Measurements from ENCODE around the gene CERS3. TPM values are rescaled to one million over a fixed set of nuclear protein-coding genes. Genes with fewer than 3 reads are reported as not detected.

CERS3 gene
- total and polyA plus RNA-seq, 9 donors = 0.02 to 0.48 (median 0.15) TPM; not detected in 4

DNA sequence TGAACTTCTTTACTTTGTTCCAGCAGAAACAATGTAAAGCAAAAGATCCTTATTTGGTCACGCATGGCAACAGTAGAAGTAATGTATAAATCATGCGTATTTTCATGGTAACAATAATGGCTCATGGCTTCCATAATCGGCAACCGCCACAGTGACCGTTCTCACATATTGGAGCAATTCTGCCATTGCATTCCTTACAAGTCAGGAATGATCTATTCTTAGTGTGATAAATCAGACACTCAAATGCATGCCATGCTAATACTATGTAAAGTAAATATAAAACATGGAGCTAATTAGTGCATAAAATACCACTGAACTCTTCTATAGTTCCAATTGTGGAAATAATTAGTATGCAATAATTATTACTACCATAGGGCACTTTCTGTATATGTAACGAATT, 13.5 kb upstream of the CERS3 start:
- Histone ChIP-seq H3K4me1 (ENCODE audit: insufficient read depth) (no peaks in the 10 kb centered on the region), H3K27ac (no peak overlapping the region), H3K9me3 (peaks cover 0 to 5% of the 10 kb centered on the region in 2 donors), H3K4me3 (no peak overlapping the region), H3K36me3 (no peaks in the 10 kb centered on the region), H3K27me3 (no peaks in the 10 kb centered on the region)
- 93 to 94% (median 94%) methylated on average over 6 of the region's 6 CpGs for WGBS, 3 donors
- intact Hi-C loops (cut with DNase I) = no loop called here
- DNase-seq = no peak
- TF ChIP-seq, protein P1, sequence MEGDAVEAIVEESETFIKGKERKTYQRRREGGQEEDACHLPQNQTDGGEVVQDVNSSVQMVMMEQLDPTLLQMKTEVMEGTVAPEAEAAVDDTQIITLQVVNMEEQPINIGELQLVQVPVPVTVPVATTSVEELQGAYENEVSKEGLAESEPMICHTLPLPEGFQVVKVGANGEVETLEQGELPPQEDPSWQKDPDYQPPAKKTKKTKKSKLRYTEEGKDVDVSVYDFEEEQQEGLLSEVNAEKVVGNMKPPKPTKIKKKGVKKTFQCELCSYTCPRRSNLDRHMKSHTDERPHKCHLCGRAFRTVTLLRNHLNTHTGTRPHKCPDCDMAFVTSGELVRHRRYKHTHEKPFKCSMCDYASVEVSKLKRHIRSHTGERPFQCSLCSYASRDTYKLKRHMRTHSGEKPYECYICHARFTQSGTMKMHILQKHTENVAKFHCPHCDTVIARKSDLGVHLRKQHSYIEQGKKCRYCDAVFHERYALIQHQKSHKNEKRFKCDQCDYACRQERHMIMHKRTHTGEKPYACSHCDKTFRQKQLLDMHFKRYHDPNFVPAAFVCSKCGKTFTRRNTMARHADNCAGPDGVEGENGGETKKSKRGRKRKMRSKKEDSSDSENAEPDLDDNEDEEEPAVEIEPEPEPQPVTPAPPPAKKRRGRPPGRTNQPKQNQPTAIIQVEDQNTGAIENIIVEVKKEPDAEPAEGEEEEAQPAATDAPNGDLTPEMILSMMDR (IDR thresholded peaks at IDR 0.05) = no peak
- TF ChIP-seq POLR2A (IDR thresholded peaks at IDR 0.05) = no peak
- no peak for TF ChIP-seq EP300 (IDR thresholded peaks at IDR 0.05)

DNA sequence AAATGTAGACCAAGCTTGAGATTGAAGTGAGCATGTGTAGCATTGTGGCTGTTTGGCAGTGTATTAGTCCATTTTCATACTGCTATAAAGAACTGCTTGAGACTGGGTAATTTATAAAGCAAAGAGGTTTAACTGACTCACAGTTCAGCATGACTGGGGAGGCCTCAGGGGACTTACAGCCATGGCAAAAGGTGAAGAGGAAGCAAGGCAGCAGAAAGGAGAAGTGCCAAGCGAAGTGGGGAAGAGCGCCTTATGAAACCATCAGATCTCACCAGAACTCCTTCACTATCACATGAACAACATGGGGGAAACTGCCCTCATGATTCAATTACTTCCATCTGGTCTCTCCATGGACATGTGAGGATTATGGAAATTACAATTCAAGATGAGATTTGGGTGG, 8.6 kb upstream of the CERS3 start:
- Histone ChIP-seq H3K27ac (no peak overlapping the region), H3K36me3 (no peaks in the 10 kb centered on the region), H3K9me3 (peaks cover 0 to 5% of the 10 kb centered on the region in 2 donors), H3K4me1 (ENCODE audit: insufficient read depth) (no peaks in the 10 kb centered on the region), H3K4me3 (no peak overlapping the region), H3K27me3 (no peaks in the 10 kb centered on the region)
- 45 to 70% (median 55%) methylated on average over 2 of the region's 2 CpGs for WGBS, 3 donors
- DNase-seq = no peak
- intact Hi-C loops (cut with DNase I) = no loop called here
- TF ChIP-seq, protein P1 (IDR thresholded peaks at IDR 0.05) = no peak

DNA sequence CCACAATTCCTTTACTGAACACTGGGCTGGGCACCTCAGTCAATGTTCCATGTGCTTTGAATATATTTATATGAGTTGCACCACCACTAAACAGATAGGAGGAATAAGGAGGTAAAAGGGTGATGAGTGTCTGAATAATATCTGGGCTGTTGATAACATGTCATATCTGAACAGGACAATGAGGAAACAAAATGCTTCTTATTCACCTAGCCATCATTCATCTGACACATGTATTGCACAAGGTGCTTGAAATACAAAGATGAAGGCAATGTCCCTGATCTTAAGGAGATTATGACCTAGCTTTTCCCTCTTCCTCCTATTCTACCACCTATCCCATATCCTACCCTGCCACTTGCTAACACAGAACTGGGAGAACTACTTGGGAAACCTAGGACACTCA, 8.0 kb upstream of the CERS3 start:
- H3K27ac ChIP-seq = no peak overlapping the region
- no peaks in the 10 kb centered on the region for H3K27me3 ChIP-seq
- H3K9me3 ChIP-seq = peaks cover 0 to 5% of the 10 kb centered on the region in 2 donors
- no peak for DNase-seq
- no peaks in the 10 kb centered on the region for H3K4me1 ChIP-seq (ENCODE audit: insufficient read depth)
- H3K4me3 ChIP-seq = no peak overlapping the region
- intact Hi-C loops (cut with DNase I) = no loop called here
- H3K36me3 ChIP-seq = no peaks in the 10 kb centered on the region
- TF ChIP-seq, protein P1 (IDR thresholded peaks at IDR 0.05) = no peak
- TF ChIP-seq POLR2A (IDR thresholded peaks at IDR 0.05) = no peak
- no peak for TF ChIP-seq EP300 (IDR thresholded peaks at IDR 0.05)

DNA sequence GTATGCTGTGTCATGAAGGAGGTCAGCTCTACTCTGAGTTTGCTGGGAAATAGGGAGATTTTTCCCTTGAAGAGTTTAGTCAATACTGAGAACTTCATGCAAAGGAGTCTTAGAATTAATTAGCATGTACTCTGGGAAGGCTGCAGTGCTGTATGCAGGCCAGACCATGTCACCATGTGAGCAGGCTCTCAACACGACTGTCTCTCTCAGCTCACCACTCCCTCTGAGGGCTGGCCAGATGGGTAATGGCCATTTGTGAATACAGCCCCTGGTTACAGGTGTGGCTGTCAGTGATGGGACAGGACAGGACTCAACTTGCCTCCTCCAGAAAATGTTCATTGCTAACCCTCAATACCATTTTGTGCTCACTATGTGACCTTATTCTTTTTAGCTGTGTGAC, 5.1 kb upstream of the CERS3 start:
- DNase-seq = no peak
- WGBS, 3 donors = 33 to 53% (median 40%) methylated on average over 1 of the region's 1 CpG
- no peak for TF ChIP-seq POLR2A (IDR thresholded peaks at IDR 0.05)
- TF ChIP-seq, protein P1 (IDR thresholded peaks at IDR 0.05) = no peak
- H3K4me1 ChIP-seq (ENCODE audit: insufficient read depth) = no peaks in the 10 kb centered on the region
- no peaks in the 10 kb centered on the region for H3K27me3 ChIP-seq
- H3K9me3 ChIP-seq = peaks cover 0 to 5% of the 10 kb centered on the region in 2 donors
- no peaks in the 10 kb centered on the region for H3K36me3 ChIP-seq
- H3K4me3 ChIP-seq = no peak overlapping the region
- H3K27ac ChIP-seq = no peak overlapping the region
- intact Hi-C loops (cut with DNase I) = no loop called here

DNA sequence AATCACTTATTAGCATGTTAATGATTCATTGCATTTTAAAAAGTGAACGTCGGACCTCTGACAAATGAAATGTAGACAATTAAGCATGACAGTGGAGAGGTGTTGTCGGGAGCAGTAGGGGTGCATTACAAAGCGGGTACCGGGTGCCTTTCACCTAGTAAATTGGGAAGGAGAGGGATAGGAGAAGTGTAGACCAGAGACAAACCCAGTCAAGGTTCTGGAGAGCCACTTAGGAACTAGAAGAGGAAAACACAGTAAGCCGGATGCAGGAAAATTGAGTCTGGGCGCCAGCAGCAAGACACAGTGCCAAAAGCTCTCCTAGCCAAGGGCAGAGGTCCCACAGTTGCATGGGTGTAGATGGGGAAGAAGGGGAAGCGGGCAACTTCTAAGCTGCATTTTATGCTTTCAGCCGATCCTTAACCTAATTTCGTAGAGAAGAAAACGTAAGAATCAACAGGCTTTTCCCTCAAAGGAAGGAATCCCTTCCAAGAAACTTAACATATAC, 3.1 kb upstream of the CERS3 start:
- Histone ChIP-seq H3K36me3 (no peaks in the 10 kb centered on the region), H3K9me3 (no peaks in the 10 kb centered on the region), H3K27me3 (no peaks in the 10 kb centered on the region), H3K4me1 (ENCODE audit: insufficient read depth) (no peaks in the 10 kb centered on the region), H3K4me3 (no peak overlapping the region), H3K27ac (no peak overlapping the region)
- DNase-seq = no peak
- 64 to 73% (median 68%) methylated on average over 11 of the region's 11 CpGs for WGBS, 3 donors
- intact Hi-C loops (cut with DNase I) = no loop called here
- TF ChIP-seq POLR2A (IDR thresholded peaks at IDR 0.05) (no peak), EP300 (IDR thresholded peaks at IDR 0.05) (no peak)
- TF ChIP-seq, protein P1 (IDR thresholded peaks at IDR 0.05) = no peak
